Activated T-helper 2 cell treated with anti-CD3 and anti-CD28 coated beads, Interferon-gamma antibody, Interleukin-2, Interleukin-4, amounts not matched to agents 10 μg/mL and 5 μg/mL and 100 μg/mL, durations not matched to agents 14 hours and 24 hours and 36 hours (primary cell): Measurements from ENCODE around the gene PDZD11. TPM values are rescaled to one million over a fixed set of nuclear protein-coding genes. Genes with fewer than 3 reads are reported as not detected.
A peak's percentile ranks its signal among the peaks of the same experiment; 100 is the strongest.
"Not testable (repeated sequence)": the region's sequence is repeated elsewhere in the genome, so short reads cannot be mapped to it uniquely, and the experiment has no call there.

Experiments used
- DNase-seq: peaks from one replicate; pipeline ENCODE4 v3.0.0; 2021; ENCODE audit warnings: low spot score
- H3K27ac Mint-ChIP-seq: one replicate; pipeline ENCODE4 v1.8.0; 2021; ENCODE audit warnings: mixed read lengths
- H3K27me3 Mint-ChIP-seq: one replicate; pipeline ENCODE4 v1.8.0; 2021; ENCODE audit warnings: low read depth, mixed read lengths
- H3K36me3 Mint-ChIP-seq: one replicate; pipeline ENCODE4 v1.8.0; 2021; ENCODE audit warnings: low read depth, mixed read lengths
- H3K4me1 Mint-ChIP-seq: one replicate; pipeline ENCODE4 v1.8.0; 2021; ENCODE audit warnings: low read depth, mixed read lengths
- H3K4me3 Mint-ChIP-seq: one replicate; pipeline ENCODE4 v1.8.0; 2021; ENCODE audit warnings: low read depth, mild to moderate bottlenecking, moderate library complexity, mixed read lengths
- H3K9me3 Mint-ChIP-seq: one replicate; pipeline ENCODE4 v1.8.0; 2021; ENCODE audit warnings: mixed read lengths
- intact Hi-C: fragments of 100-400 bp; cut with micrococcal nuclease; formaldehyde crosslinking; loops from one replicate; pipeline ENCODE4 v1.15.1; 2023
- total RNA-seq: library from RNA; stranded (reverse); gene quantifications from 2 replicates; pipeline ENCODE4 v1.2.3, GENCODE V29; 2022

Gene PDZD11
- total RNA-seq, 1 donor from 2014 or later: 27.7 TPM

DNA sequence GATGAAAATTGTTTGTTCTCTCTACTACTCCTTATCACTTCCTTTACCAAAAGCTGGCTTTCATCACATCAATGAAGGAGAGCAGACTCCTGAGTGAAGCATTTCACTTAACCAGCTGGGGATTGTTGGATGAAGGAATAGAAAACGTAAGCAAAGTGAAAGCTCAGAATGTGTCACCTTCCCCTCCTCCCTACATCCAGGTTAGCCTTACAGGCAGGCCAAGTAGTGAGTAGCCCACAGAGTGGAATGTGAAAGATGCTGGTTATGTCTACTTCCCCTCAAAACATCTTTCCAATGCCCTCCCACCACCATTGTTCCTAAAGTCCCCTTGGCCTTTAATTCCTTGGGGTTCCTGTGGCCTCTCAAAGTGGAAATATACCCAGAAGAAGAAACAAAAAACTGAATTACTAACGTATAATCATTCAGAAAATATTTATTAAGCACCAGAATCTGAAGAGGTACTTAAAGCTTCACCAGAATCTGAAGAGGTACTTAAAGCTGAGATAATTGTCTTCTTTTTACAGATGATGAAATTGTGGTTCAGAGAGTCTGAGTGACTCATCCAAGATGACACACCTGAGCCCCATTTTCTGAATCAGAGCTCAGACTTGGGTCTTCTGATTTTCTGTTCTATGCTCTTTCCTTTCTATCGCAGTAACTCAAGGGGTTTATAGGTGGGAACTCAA lies 36.2 kb downstream of the PDZD11 start:
- Mint-ChIP-seq H3K36me3 (no peaks in the 10 kb centered on the region), H3K27ac (peak overlapping the region; percentile 57), H3K4me3 (no peak overlapping the region), H3K9me3 (no peaks in the 10 kb centered on the region), H3K27me3 (no peaks in the 10 kb centered on the region), H3K4me1 (peaks cover 18% of the 10 kb centered on the region)
- no peak for DNase-seq
- intact Hi-C loops: no loop called here

- H3K27ac Mint-ChIP-seq: no peak overlapping the region
- intact Hi-C loops: no loop called here
These were observed 37.2 kb downstream of the PDZD11 start for GRCh38 chrX:70252491-70252890.

DNA sequence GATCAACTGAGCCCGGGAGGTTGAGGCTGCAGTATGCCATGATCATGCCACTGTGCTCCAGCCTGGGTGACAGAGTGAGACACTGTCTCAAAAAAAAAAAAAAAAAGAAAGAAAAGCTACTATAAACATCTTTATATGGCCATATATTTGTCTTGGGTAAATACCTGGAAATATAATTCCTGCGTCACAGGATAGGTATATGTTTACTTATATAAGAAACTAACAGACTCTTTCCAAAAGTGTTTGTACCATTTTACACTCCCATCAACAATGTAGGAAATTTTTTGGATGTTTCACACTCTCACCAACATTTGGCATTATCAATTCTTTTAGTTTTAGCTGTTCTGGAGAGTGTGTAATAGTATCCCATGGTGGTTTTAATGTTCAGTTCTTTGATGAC lies 42.5 kb downstream of the PDZD11 start:
- Mint-ChIP-seq H3K9me3 (no peaks in the 10 kb centered on the region), H3K4me1 (no peaks in the 10 kb centered on the region), H3K4me3 (no peak overlapping the region), H3K27me3 (no peaks in the 10 kb centered on the region), H3K36me3 (no peaks in the 10 kb centered on the region), H3K27ac (no peak overlapping the region)
- no peak for DNase-seq
- intact Hi-C loops: no loop called here

More at GRCh38 chrX:70252491-70252890, 37.2 kb downstream of the PDZD11 start:
- no peaks in the 10 kb centered on the region for H3K27me3 Mint-ChIP-seq
- no peak for DNase-seq
- no peak overlapping the region for H3K4me3 Mint-ChIP-seq
- H3K36me3 Mint-ChIP-seq: no peaks in the 10 kb centered on the region
- peaks cover 18% of the 10 kb centered on the region for H3K4me1 Mint-ChIP-seq
- no peaks in the 10 kb centered on the region for H3K9me3 Mint-ChIP-seq

GRCh38 chrX:70244881-70245280 lies 44.8 kb downstream of the PDZD11 start:
- no peaks in the 10 kb centered on the region for H3K4me1 Mint-ChIP-seq
- H3K27me3 Mint-ChIP-seq: no peaks in the 10 kb centered on the region
- H3K9me3 Mint-ChIP-seq: no peaks in the 10 kb centered on the region
- intact Hi-C loops: no loop called here
- H3K4me3 Mint-ChIP-seq: no peak overlapping the region
- no peaks in the 10 kb centered on the region for H3K36me3 Mint-ChIP-seq
- DNase-seq: no peak
- H3K27ac Mint-ChIP-seq: no peak overlapping the region

GRCh38 chrX:70243601-70244000 lies 46.1 kb downstream of the PDZD11 start:
- H3K4me3 Mint-ChIP-seq, H3K4me1 Mint-ChIP-seq, DNase-seq, H3K36me3 Mint-ChIP-seq, intact Hi-C loops, H3K27me3 Mint-ChIP-seq, H3K27ac Mint-ChIP-seq, H3K9me3 Mint-ChIP-seq: not testable (repeated sequence)

DNA sequence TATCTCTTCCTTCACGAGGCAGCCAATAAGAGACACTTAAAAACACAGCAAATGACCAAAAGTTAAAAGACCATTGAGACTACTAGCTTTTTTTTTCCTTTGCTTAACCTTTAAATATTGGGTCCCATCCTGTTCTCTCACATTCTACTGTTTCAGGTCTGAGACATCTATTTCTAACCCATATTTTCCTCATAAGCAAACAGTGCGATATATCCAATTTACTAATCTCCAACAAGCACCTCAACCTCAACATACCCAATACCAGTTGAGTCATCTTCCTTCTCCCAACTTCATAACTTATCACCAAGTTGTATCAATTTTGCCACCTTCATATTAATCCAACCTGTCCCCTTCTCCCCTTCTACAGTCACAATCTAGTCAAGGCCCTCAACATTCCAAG lies 48.2 kb downstream of the PDZD11 start:
- intact Hi-C loops: no loop called here
- H3K9me3 Mint-ChIP-seq: no peaks in the 10 kb centered on the region
- H3K36me3 Mint-ChIP-seq: no peaks in the 10 kb centered on the region
- H3K4me1 Mint-ChIP-seq: peaks cover 1% of the 10 kb centered on the region
- no peaks in the 10 kb centered on the region for H3K27me3 Mint-ChIP-seq
- DNase-seq: no peak
- H3K4me3 Mint-ChIP-seq: no peak overlapping the region
- no peak overlapping the region for H3K27ac Mint-ChIP-seq

DNA sequence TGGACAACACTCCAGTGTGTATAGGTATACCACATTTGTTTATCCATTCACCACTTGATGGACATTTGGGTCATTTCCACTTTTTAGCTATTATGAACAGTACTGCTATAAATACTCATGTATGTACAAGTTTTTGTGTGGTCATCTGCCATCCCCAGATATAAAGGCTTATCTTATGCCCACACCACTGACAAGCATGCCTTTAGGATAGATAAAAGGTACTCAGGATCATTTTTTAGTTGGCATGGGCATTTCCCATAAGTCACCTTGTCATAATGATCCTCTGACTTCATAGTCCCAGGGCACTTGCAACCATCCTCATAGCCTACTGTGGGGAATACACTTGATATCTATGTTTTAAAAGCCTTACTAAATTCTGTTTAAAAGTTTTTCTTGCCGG lies 49.0 kb downstream of the PDZD11 start:
- no peaks in the 10 kb centered on the region for H3K9me3 Mint-ChIP-seq
- H3K4me1 Mint-ChIP-seq: peaks cover 1% of the 10 kb centered on the region
- DNase-seq: no peak
- no peaks in the 10 kb centered on the region for H3K27me3 Mint-ChIP-seq
- H3K36me3 Mint-ChIP-seq: no peaks in the 10 kb centered on the region
- intact Hi-C loops: no loop called here
- no peak overlapping the region for H3K4me3 Mint-ChIP-seq
- H3K27ac Mint-ChIP-seq: no peak overlapping the region

Other genes with a start within 250 kb of the PDZD11 start
- gene AWAT2, start 240.0 kb downstream of the PDZD11 start, total RNA-seq: not detected in 2 replicates
- not detected in 2 replicates for gene OTUD6A, start 227.5 kb downstream of the PDZD11 start, total RNA-seq
- 33.0 and 33.6 TPM in 2 replicates for gene IGBP1, start 156.5 kb downstream of the PDZD11 start, total RNA-seq
- gene DGAT2L6, start 112.4 kb downstream of the PDZD11 start, total RNA-seq: not detected in 2 replicates
- gene AWAT1, start 55.3 kb downstream of the PDZD11 start, total RNA-seq: not detected in 2 replicates
- 0.55 and 0.71 TPM in 2 replicates for gene P2RY4, start 29.7 kb downstream of the PDZD11 start, total RNA-seq
- gene ARR3, start 21.6 kb downstream of the PDZD11 start, total RNA-seq: not detected in 2 replicates
- not detected in 2 replicates for gene RAB41, start 7.8 kb downstream of the PDZD11 start, total RNA-seq
- gene KIF4A, start 177 bp upstream of the PDZD11 start, total RNA-seq: 24.4 and 26.5 TPM in 2 replicates
- 0.21 and 0.28 TPM in 2 replicates for gene GDPD2, start 133.4 kb upstream of the PDZD11 start, total RNA-seq
- gene DLG3, start 154.9 kb upstream of the PDZD11 start, total RNA-seq: 40.7 and 40.9 TPM in 2 replicates